ENCODE data around the gene C9orf43. TPM values are rescaled to one million over a fixed set of nuclear protein-coding genes. Genes with fewer than 3 reads are reported as not detected.
A peak's percentile ranks its signal among the peaks of the same experiment; 100 is the strongest.

C9orf43 gene
- total and polyA plus RNA-seq, 9 of the 15 experiments (the other 6 are each of a cell fraction or from before 2014, with no cell fraction given) = 0.21 to 0.58 (median 0.33) TPM

DNA sequence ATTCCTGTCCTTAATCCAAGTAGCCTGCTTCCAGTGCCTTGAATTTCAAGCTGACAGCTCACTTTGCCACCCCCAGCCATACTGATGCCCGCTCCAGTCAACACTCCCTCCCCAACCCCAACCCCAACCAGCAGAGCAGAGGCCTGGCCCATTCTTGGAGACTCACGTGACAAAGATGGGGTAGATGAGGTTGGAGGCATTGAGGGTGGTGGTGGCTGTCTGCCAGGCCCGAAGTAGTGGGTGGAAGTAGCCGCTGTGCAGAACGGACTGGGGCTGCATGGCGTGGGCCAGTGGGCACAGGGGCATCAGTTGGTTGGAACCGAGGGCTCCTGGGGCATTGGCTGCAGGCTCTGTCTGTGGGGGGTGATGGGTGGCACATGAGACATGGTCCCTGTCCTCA lies 17.3 kb upstream of the C9orf43 start:
- Histone ChIP-seq H2AFZ (ENCODE audit: low read depth, low read length) (no peak overlapping the region), H3K9ac (ENCODE audit: insufficient read depth in 1 of 2, low read depth in 2 of 2, low read length in 2 of 2) (peak overlapping the region in 1 of 2 experiments; percentile 52; a peak in 2 of 4 replicates), H3K79me2 (ENCODE audit: control insufficient read depth, insufficient read depth, low read length) (no peaks in the 10 kb centered on the region), H3K4me2 (ENCODE audit: insufficient read depth, low read length) (no peak overlapping the region), H3K4me1 (replicated peaks in 1 of 2; ENCODE audit: control insufficient read depth in 2 of 2, insufficient read depth in 2 of 2, low read length in 2 of 2) (peaks cover 12 to 25% of the 10 kb centered on the region in 2 experiments; a peak in 4 of 5 replicates), H3K9me3 (replicated peaks; ENCODE audit: control insufficient read depth, insufficient read depth, low read depth, low read length) (no peaks in the 10 kb centered on the region), H3K36me3 (ENCODE audit: control insufficient read depth, insufficient read depth, low read length) (peaks cover 25% of the 10 kb centered on the region; the same call in 2 of the 3 replicates), H3K9me1 (ENCODE audit: control insufficient read depth, insufficient read depth, low read length) (no peaks in the 10 kb centered on the region), H3K27ac (ENCODE audit: extremely low read depth, low read depth, low read length) (no peak overlapping the region), H3K27me3 (ENCODE audit: control insufficient read depth in 2 of 2, insufficient read depth in 2 of 2, low read length in 2 of 2) (no peaks in the 10 kb centered on the region), H3K4me3 (no peak overlapping the region), H4K20me1 (replicated peaks; ENCODE audit: control insufficient read depth, insufficient read depth, low read length) (0 out of 2 replicates have a peak, but pooled peaks cover 3% of the 10 kb centered on the region)
- WGBS (ENCODE audit: insufficient coverage, low coverage, missing lambda C conversion rate) = 81% methylated on average over 6 of the region's 7 CpGs
- ChIA-PET CTCF (ENCODE audit: low intra/inter-chr PET ratio) (no interaction called here), POLR2A (no interaction called here)
- TF ChIP-seq ZNF311 (CRISPR knock-in tag; IDR thresholded peaks at IDR 0.05) (no peak), NFIC (IDR thresholded peaks at IDR 0.05) (no peak), ZNF121 (CRISPR knock-in tag; conservative IDR thresholded peaks at IDR 0.05) (no peak), SNIP1 (IDR thresholded peaks at IDR 0.05; ENCODE audit: low read depth) (no peak), CBFA2T3 (IDR thresholded peaks at IDR 0.05) (no peak), SMARCB1 (IDR thresholded peaks at IDR 0.05; ENCODE audit: insufficient read length, low read depth) (no peak), SMAD2 (IDR thresholded peaks at IDR 0.05; ENCODE audit: low read depth, low read length) (no peak), PPARD (CRISPR knock-in tag; IDR thresholded peaks at IDR 0.05) (no peak), RBM34 (IDR thresholded peaks at IDR 0.05; ENCODE audit: borderline replicate concordance, insufficient read depth, low read length) (no peak), NFIX (CRISPR knock-in tag; IDR thresholded peaks at IDR 0.05; ENCODE audit: low read depth) (no peak), PTTG1 (tag; IDR thresholded peaks at IDR 0.05; ENCODE audit: low read depth) (no peak), MYC (IDR thresholded peaks at IDR 0.05; ENCODE audit: low read depth, low read length) (no peak), MYC (CRISPR knock-in tag; IDR thresholded peaks at IDR 0.05; ENCODE audit: borderline replicate concordance, low read depth) (no peak)
- TF ChIP-seq, protein P1, sequence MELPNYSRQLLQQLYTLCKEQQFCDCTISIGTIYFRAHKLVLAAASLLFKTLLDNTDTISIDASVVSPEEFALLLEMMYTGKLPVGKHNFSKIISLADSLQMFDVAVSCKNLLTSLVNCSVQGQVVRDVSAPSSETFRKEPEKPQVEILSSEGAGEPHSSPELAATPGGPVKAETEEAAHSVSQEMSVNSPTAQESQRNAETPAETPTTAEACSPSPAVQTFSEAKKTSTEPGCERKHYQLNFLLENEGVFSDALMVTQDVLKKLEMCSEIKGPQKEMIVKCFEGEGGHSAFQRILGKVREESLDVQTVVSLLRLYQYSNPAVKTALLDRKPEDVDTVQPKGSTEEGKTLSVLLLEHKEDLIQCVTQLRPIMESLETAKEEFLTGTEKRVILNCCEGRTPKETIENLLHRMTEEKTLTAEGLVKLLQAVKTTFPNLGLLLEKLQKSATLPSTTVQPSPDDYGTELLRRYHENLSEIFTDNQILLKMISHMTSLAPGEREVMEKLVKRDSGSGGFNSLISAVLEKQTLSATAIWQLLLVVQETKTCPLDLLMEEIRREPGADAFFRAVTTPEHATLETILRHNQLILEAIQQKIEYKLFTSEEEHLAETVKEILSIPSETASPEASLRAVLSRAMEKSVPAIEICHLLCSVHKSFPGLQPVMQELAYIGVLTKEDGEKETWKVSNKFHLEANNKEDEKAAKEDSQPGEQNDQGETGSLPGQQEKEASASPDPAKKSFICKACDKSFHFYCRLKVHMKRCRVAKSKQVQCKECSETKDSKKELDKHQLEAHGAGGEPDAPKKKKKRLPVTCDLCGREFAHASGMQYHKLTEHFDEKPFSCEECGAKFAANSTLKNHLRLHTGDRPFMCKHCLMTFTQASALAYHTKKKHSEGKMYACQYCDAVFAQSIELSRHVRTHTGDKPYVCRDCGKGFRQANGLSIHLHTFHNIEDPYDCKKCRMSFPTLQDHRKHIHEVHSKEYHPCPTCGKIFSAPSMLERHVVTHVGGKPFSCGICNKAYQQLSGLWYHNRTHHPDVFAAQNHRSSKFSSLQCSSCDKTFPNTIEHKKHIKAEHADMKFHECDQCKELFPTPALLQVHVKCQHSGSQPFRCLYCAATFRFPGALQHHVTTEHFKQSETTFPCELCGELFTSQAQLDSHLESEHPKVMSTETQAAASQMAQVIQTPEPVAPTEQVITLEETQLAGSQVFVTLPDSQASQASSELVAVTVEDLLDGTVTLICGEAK (IDR thresholded peaks at IDR 0.05) = no peak
- TF ChIP-seq, protein P1 (CRISPR knock-in tag; IDR thresholded peaks at IDR 0.05) = no peak
- TF ChIP-seq, protein P2, sequence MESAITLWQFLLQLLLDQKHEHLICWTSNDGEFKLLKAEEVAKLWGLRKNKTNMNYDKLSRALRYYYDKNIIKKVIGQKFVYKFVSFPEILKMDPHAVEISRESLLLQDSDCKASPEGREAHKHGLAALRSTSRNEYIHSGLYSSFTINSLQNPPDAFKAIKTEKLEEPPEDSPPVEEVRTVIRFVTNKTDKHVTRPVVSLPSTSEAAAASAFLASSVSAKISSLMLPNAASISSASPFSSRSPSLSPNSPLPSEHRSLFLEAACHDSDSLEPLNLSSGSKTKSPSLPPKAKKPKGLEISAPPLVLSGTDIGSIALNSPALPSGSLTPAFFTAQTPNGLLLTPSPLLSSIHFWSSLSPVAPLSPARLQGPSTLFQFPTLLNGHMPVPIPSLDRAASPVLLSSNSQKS (CRISPR knock-in tag; IDR thresholded peaks at IDR 0.05) = no peak
- DNase-seq (ENCODE audit: extremely low read depth in 1 of 4, low spot score in 3 of 4) (no peak), FAIRE-seq (no peak), ATAC-seq (no peak)
- in situ Hi-C loops (cut with MboI) = no loop called here
- intact Hi-C loops (cut with micrococcal nuclease) = no loop called here
- BruUV-seq (replicated peaks) = no TSS peak
